Chondrocyte (in vitro differentiated cells): Measurements from ENCODE around the gene IQGAP2. TPM values are rescaled to one million over a fixed set of nuclear protein-coding genes. Genes with fewer than 3 reads are reported as not detected.

ENCODE experiments used
- DNase-seq: peaks from one replicate; pipeline ENCODE4 v3.0.0; 2021; ENCODE audit warnings: mixed read lengths, low spot score
- H3K27ac Mint-ChIP-seq: one replicate; pipeline ENCODE4 v1.8.0; 2021; ENCODE audit warnings: mild to moderate bottlenecking, moderate library complexity, mixed read lengths; ENCODE audit not compliant: unreplicated experiment
- H3K27me3 Mint-ChIP-seq: 2 replicates; pipeline ENCODE4 v1.8.0; 2021; ENCODE audit warnings: low read depth, mixed read lengths
- H3K36me3 Mint-ChIP-seq: 2 replicates; pipeline ENCODE4 v1.8.0; 2021; ENCODE audit warnings: low read depth, mixed read lengths
- H3K4me1 Mint-ChIP-seq: 2 replicates; pipeline ENCODE4 v1.8.0; 2021; ENCODE audit warnings: low read depth, mild to moderate bottlenecking, mixed read lengths
- H3K4me3 Mint-ChIP-seq: one replicate; pipeline ENCODE4 v1.8.0; 2021; ENCODE audit warnings: mild to moderate bottlenecking, moderate library complexity, mixed read lengths; ENCODE audit not compliant: unreplicated experiment
- H3K9me3 Mint-ChIP-seq: 2 replicates; pipeline ENCODE4 v1.8.0; 2021; ENCODE audit warnings: low read depth, mixed read lengths
- CTCF ChIP-seq: fragments of 200-600 bp; sonication (generic); IDR thresholded peaks from 2 replicates; pipeline ENCODE4 v1.5.0; 2021; ENCODE audit warnings: antibody characterized with exemption, mild to moderate bottlenecking, moderate library complexity
- total RNA-seq: library from RNA; stranded (reverse); gene quantifications from 3 replicates; pipeline ENCODE4 v1.2.1, GENCODE V29; 2021

The IQGAP2 gene
- total RNA-seq, 1 donor from 2014 or later, result 3.0 TPM

GRCh38 chr5:76552546-76552945, 149.5 kb downstream of the IQGAP2 start:
- DNase-seq, result no peak
- TF ChIP-seq CTCF, result no peak
- H3K27ac Mint-ChIP-seq, result no peak overlapping the region
- no peaks in the 10 kb centered on the region for H3K27me3 Mint-ChIP-seq
- H3K4me1 Mint-ChIP-seq, result peaks cover 3% of the 10 kb centered on the region
- H3K36me3 Mint-ChIP-seq, result peaks cover 2% of the 10 kb centered on the region
- no peak overlapping the region for H3K4me3 Mint-ChIP-seq
- H3K9me3 Mint-ChIP-seq, result no peaks in the 10 kb centered on the region

GRCh38 chr5:76553251-76553650, 150.2 kb downstream of the IQGAP2 start:
- Mint-ChIP-seq H3K27ac (no peak overlapping the region), H3K4me1 (peaks cover 3% of the 10 kb centered on the region), H3K27me3 (no peaks in the 10 kb centered on the region), H3K36me3 (peaks cover 2% of the 10 kb centered on the region), H3K9me3 (no peaks in the 10 kb centered on the region), H3K4me3 (no peak overlapping the region)
- TF ChIP-seq CTCF, result no peak
- DNase-seq, result no peak

GRCh38 chr5:76555114-76555513, 152.0 kb downstream of the IQGAP2 start:
- Mint-ChIP-seq H3K27ac (no peak overlapping the region), H3K4me3 (no peak overlapping the region), H3K36me3 (no peaks in the 10 kb centered on the region), H3K27me3 (no peaks in the 10 kb centered on the region), H3K9me3 (no peaks in the 10 kb centered on the region), H3K4me1 (peaks cover 3% of the 10 kb centered on the region)
- no peak for DNase-seq
- no peak for TF ChIP-seq CTCF

GRCh38 chr5:76555717-76556116, 152.6 kb downstream of the IQGAP2 start:
- TF ChIP-seq CTCF, result no peak
- Mint-ChIP-seq H3K27ac (no peak overlapping the region), H3K4me3 (no peak overlapping the region), H3K4me1 (peaks cover 3% of the 10 kb centered on the region), H3K27me3 (no peaks in the 10 kb centered on the region), H3K9me3 (no peaks in the 10 kb centered on the region), H3K36me3 (no peaks in the 10 kb centered on the region)
- DNase-seq, result no peak

GRCh38 chr5:76556511-76557221, 153.6 kb downstream of the IQGAP2 start:
- no peak for TF ChIP-seq CTCF
- no peak overlapping the region for H3K27ac Mint-ChIP-seq
- H3K4me1 Mint-ChIP-seq, result peaks cover 3% of the 10 kb centered on the region
- H3K27me3 Mint-ChIP-seq, result no peaks in the 10 kb centered on the region
- no peak overlapping the region for H3K4me3 Mint-ChIP-seq
- DNase-seq, result no peak
- no peaks in the 10 kb centered on the region for H3K9me3 Mint-ChIP-seq
- no peaks in the 10 kb centered on the region for H3K36me3 Mint-ChIP-seq
